WI38 (cell line): ENCODE measurements around the gene AK8.

Source experiments
- H3K4me3 ChIP-seq: 2 replicates; pipeline ENCODE4 v1.5.1; 2011; ENCODE audit warnings: low read depth, mild to moderate bottlenecking, control low read depth, low read length
- CTCF ChIP-seq: IDR thresholded peaks from 2 replicates; pipeline ENCODE4 v1.5.1; 2012; ENCODE audit warnings: low read depth, mild to moderate bottlenecking, control low read depth, low read length

Gene AK8

GRCh38 chr9:132880324-132880661 is 2.2 kb upstream of the AK8 start:
- no peak for TF ChIP-seq CTCF
- H3K4me3 ChIP-seq, result no peak overlapping the region

DNA sequence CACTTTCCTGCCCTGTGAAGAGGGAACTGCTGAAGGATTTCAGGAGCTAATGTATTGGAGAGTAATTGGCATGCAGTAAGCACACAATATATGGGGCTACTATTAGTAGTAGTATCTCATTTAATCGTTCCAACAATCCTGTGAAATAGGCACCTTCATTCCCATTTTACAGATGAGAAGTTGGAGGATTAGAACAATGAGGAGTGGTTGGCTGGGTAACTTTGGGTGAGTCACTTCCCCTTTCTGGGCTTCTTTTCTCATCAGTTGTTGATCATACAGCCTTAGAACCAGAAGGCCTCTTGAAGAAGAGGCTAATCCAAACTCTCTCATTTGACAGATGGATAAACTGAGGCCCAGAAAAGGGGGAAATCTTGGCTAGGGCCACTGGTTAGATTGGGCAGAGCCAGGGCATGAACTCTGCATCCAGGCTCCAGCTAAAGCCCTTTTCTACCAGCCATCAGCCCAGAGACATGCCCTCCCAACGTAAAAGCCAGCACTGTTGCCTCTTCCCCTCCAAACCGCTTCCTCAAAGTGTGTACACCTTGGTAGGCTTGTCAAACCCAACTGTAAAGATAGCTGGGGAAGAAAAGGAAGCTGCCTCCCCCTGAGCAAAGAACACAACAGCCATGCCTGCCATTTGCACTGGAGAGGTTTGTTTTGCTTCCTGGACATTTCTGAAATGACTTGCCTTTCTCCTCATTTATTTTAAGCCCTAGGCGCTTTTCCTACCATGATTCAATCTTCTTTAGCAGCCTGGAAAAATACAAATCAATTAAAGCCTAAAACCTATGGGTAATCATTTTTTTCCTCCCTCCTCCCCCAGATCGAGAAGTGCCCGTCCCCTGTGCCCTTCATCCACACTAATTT is 1.6 kb upstream of the AK8 start:
- H3K4me3 ChIP-seq, result no peak overlapping the region

GRCh38 chr9:132878695-132879456 is 792 bp upstream of the AK8 start, which contains the start of gene SPACA9:
SPACA9 (plus strand) TSS chr9:132878898; CDS start chr9:132883948, 5,050 bp downstream.
- H3K4me3 ChIP-seq, result peak within 1 kb of the TSS; percentile 93
- no peak for TF ChIP-seq CTCF

More for the DNA sequence above, 1.6 kb upstream of the AK8 start:
- TF ChIP-seq CTCF, result no peak

DNA sequence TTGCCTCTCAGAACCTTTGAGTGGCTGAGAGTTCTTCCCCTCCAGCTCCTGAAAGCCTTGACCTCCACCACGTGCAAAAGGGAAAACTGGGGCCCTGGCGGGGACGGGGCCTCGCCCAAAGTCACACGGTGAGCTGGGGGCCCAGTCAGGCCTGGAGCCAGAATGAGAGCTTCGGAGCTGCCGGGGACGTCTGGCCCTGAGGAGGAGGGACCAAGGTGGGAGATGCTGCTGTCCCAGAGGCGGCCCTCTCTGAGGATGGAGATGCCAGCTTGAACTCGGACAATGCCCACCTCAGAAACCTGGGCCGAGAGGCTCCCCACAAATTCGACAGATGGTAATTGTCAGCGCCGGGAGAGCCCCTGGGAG is 643 bp downstream of the AK8 start:
- H3K4me3 ChIP-seq, result peak overlapping the region; percentile 93
- TF ChIP-seq CTCF, result no peak

DNA sequence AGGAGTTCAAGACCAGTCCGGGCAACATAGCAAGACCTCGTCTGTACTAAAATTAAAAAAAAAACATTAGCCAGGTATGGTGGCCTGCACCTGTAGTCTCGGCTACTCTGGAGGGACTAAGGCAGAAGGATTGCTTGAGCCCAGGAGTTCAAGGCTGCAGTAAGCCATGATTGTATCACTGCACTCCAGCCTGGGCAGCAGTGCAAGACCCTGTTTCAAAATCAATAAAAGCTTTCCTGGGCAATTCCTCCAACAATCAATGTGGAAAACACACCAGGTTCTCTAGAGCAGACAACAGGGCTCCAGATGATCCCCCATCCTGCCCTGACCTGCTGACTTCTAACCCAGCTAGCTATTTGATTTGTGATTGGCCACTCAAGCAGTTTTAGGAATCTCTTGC is 1.2 kb downstream of the AK8 start:
- H3K4me3 ChIP-seq, result no peak overlapping the region
- TF ChIP-seq CTCF, result no peak

DNA sequence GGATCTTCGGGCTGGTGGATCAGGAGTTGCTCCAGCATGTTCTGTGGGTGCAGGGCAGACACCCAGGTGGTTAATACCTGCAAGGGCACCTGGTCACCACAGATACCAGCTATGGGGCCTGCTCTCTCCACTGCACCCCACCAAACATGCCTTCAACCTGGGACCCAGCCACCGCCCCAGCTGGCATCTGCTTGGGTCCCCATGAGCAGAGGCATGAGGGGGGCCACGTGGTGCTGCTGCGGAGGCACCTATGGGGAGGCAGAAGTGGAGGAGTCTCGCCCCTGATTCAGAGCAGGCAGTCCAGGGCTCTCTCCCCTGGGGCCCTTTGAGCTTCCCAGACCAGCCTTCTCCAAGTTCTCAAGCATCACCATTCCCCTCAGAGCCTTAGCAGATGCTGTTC is 2.9 kb downstream of the AK8 start:
- no peak for TF ChIP-seq CTCF
- H3K4me3 ChIP-seq, result no peak overlapping the region

DNA sequence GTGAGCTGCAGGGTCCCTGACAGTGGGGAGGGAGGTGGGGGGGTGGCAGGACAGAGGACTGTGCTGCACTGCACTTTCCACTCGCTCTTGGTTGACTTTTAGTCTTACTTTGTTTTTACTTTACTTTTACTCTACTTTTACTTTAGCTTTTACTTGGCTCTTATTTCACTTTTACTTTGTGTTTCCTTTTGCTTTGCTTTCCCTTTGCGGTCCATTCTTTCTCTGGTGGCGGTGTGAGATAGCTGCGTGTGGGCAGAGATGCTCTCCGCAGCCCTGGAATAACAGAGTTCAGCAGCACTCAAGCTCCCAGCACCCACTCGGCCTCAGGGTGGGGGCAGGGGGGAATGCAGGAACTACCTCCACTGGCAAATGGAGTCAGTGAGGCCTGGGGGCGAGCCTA is 4.7 kb downstream of the AK8 start:
- no peak overlapping the region for H3K4me3 ChIP-seq
- no peak for TF ChIP-seq CTCF
